NCI-H128 (cell line): ENCODE measurements around the gene OR5B12.
"Not testable (repeated sequence)": the region's sequence is repeated elsewhere in the genome, so short reads cannot be mapped to it uniquely, and the experiment has no call there.

ENCODE experiments used
- DNase-seq: peaks from one replicate; lab custom pipeline; 2025; ENCODE audit not compliant: unreplicated experiment; lab: John Stamatoyannopoulos, UW

OR5B12 gene

GRCh38 chr11:58442136-58442535 lies at the start of gene OR5B12:
OR5B12 (minus strand) TSS chr11:58442236; CDS start chr11:58440151, 2,085 bp downstream.
- no peak for DNase-seq

- DNase-seq: no peak
These were observed 48.8 kb upstream of the OR5B12 start for GRCh38 chr11:58490827-58491226.

DNA sequence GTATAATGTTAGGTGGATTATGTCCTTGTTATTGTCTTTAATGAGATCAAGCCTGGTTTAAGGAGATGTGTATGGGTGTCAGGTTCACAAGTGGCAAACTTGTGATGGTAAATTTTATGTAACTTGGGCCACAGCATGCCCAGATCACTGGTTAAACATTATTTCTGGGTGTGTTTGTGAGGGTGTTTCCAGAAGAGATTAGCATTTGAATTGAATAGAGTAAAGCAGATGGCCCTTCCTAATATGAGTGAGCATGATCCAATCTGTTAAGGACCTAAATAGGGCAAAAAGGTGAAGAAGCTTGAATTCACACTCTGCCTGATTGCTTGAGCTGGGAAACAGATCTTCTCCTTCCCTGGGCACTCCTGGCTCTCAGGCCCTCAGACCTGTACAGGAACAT lies 45.1 kb upstream of the OR5B12 start:
- DNase-seq: no peak

DNA sequence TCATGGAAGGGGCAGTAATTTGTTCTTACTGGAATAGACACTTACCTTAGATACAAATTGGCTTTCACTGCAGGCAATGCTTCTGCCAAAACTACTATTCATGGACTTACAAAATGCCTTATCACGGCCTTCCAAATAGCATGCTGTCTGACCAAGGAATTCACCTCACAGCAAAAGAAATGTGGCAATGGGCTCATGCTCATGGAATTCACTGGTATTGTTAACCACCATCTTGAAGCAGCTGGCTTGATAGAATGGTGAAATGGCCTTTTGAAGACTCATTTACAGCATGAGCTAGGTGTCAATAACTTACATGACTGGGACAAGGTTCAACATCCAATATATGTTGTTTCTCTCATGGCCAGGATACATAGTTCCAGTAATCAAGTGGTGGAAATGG lies 43.9 kb upstream of the OR5B12 start:
- no peak for DNase-seq

DNA sequence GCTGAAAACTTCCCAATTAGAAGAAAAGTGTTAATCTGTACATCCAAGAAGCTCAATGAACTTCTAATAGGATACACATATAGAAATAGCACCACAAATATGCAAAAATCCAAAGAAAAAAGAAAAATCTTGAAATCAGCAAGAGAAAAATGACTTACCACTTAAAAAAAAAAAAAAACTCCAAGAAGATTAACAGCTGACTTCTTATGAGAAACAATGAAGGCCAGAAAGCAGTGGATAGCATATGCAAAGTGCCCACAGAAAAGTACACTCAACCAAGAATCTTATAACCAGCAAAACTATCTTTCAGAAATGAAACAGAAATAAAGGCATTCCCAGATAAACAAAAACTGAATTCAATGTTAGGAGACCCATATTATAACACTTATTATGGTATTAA lies 29.9 kb upstream of the OR5B12 start:
- no peak for DNase-seq

GRCh38 chr11:58466293-58466692 lies 24.3 kb upstream of the OR5B12 start:
- DNase-seq: no peak

DNA sequence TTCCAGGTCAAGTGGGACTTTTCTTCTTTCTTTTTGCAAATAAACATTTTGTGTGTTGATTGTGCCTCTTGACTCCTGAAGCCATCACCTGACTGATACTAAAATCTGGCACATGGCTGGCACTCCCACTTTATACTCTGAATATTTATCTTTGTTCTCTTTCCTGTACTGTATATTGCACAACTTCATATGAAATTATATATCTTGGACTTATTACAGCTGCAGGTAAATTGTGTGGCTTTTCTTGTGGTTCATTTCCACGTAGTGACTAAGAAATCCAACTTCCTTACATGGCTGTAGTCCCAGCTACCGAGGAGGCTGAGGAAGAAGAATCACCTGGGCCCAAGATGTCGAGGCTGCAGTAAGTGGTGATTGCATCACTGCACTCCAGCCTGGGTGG lies 23.7 kb upstream of the OR5B12 start:
- DNase-seq: no peak

DNA sequence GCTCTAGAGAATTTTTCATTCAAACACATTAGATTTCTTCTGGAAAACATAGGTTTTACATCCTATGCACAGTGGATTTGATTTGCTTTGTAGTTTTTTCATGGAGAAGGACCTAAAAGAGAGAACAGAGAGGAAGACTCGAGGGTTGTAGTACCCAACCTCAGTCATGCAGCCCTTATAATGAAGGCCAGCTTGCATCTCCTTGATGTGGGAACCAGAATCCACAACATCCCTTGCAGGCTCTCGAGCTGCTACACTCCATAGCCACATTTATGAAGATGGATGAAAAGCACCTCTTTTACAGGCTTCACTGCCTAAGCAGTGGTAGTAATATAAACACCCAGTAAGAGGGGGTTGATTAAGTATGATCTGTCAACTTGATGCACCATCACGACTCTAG lies 9.5 kb upstream of the OR5B12 start:
- no peak for DNase-seq

- DNase-seq: no peak
These were observed 4.3 kb upstream of the OR5B12 start for GRCh38 chr11:58446294-58446693.

- DNase-seq: no peak
These were observed 2.3 kb upstream of the OR5B12 start for GRCh38 chr11:58444300-58444699.

- DNase-seq: no peak
These were observed 3.5 kb downstream of the OR5B12 start for GRCh38 chr11:58438486-58438885.

GRCh38 chr11:58434217-58434616 lies 7.8 kb downstream of the OR5B12 start:
- DNase-seq: no peak

GRCh38 chr11:58433638-58434203 lies 8.3 kb downstream of the OR5B12 start:
- no peak for DNase-seq

- DNase-seq: no peak
These were observed 12.8 kb downstream of the OR5B12 start for GRCh38 chr11:58429273-58429672.

- DNase-seq: no peak
These were observed 14.0 kb downstream of the OR5B12 start, which contains the start of gene OR5B2 for GRCh38 chr11:58428021-58428420. OR5B2 (minus strand) TSS chr11:58428121; CDS start chr11:58423261, 4,860 bp downstream.

DNA sequence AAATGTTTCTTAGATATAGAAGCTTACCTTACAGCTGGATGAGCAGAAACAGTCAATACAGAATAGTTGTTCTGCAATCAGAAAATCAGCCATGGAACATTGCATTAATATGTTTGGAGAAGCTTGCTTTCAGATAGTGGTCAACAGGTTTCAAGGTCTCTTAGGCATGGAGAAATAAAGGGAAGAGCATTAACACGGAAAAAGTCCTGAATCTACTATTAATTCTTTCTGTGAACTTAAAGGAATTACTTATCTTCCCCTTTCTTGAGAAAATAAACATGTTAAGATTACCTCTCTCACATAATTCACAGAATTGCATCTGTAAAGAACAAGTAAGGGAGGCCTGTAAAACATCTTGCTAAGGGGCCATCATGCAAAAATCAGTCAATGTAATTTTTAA lies 35.3 kb downstream of the OR5B12 start, which contains the start of gene OR5B3:
Gene OR5B3 (minus strand): TSS at position 101 of the 400 bp plus-strand sequence. CDS start 3,465 bp downstream, outside the sequence.
- no peak for DNase-seq

DNA sequence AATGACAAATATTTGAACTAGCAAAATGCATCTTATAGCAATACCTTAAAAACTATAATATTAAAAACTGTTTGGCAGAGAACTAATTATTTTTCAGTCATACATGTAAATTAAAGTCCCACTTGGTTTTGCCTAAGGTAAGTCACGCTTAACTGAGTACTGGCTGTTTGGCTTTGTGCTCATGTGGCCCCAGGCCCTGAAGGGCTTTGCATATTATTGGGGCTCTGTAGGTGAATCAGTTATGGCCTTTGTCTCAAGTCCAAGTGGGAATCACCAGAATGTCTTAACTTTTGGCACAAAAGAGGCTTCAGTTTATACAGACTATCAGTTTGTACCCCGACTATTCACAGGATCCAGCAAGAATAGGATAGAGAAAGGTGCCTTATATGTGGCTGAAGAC lies 42.4 kb downstream of the OR5B12 start:
- DNase-seq: not testable (repeated sequence)

- DNase-seq: no peak
These were observed 46.5 kb downstream of the OR5B12 start for GRCh38 chr11:58395581-58395980.

DNA sequence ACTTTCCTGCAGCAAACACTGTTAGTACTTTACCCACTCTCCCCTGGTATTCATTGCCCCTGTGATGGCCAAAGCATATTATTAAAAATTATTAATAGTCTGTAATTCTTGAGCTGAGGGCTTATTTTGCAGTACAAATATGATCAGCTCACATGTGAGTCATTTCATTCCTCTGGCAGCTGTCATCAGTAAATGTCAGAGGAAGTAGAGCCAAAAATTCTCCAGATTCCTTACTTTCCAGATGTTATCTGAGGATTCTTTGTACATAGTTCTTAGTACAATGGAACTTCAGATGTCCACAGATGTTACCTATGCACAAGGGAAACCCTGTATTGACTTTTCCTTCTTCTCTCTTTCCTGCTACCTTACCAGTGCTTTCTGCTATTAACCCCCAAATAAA lies 47.8 kb downstream of the OR5B12 start:
- no peak for DNase-seq

DNA sequence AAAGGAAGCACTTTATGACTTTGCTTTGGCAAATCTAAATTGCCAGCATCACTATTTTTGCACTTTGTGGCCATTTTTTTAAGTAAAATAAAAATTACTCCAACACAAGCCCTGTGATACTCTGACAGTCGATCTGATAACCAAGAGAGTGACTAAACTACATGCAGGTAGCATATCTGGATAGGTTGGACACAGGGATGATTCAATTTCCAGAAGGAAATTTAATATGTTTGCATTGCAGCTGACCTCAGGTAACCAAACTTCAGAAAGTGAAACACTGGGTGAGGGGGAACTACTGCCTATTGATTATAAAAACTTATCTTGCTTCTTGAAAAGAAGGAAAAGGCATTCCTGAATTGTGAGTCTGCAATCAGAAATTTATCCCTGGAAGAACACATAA lies 49.3 kb downstream of the OR5B12 start:
- DNase-seq: no peak

GRCh38 chr11:58391879-58392278 lies 50.2 kb downstream of the OR5B12 start:
- DNase-seq: no peak

DNA sequence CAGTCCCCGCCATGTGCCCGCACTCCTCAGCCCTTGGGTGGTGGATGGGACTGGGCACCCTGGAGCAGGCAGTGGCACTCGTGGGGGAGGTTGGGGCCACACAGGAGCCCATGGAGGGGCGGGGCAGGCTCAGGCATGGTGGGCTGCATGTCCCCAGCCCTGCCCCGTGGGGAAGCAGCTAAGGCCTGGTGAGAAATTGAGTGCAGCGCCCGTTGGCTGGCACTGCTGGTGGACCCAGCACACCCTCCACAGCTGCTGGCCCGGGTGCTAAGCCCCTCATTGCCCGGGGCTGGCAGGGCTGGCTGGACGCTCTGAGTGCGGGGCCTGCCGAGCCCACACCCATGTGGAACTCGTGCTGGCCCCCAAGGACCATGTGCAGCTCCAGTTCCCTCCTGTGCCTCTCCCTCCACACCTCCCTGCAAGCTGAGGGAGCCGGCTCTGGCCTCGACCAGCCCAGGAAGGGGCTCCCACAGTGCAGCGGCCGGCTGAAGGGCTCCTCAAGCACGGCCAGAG lies 51.4 kb downstream of the OR5B12 start:
- no peak for DNase-seq
